ENCODE measurements around the gene SNRPE. TPM values are rescaled to one million over a fixed set of nuclear protein-coding genes. Genes with fewer than 3 reads are reported as not detected.

Gene SNRPE
- total and polyA plus RNA-seq, 4 donors, result 12.9 to 128 (median 36.4) TPM

- Histone ChIP-seq H3K27me3 (ENCODE audit: control insufficient read depth in 4 of 4, insufficient read depth in 4 of 4, low read length in 3 of 4) (no peaks in the 10 kb centered on the region), H3K4me3 (ENCODE audit: low read depth in 1 of 3, low read length in 3 of 3) (no peak overlapping the region), H3K4me1 (ENCODE audit: control insufficient read depth in 4 of 4, insufficient read depth in 4 of 4, low read length in 3 of 4) (peaks cover 0 to 11% (median 3%) of the 10 kb centered on the region in 4 donors), H3K9me3 (ENCODE audit: control insufficient read depth in 4 of 4, low read length in 3 of 4) (no peaks in the 10 kb centered on the region), H3K27ac (ENCODE audit: low read depth in 1 of 2, low read length in 2 of 2) (no peak overlapping the region), H3K9ac (ENCODE audit: low read depth in 1 of 2, low read length in 2 of 2) (no peak overlapping the region), H3K36me3 (ENCODE audit: control insufficient read depth in 4 of 4, insufficient read depth in 3 of 4, low read depth in 1 of 4, low read length in 3 of 4) (peaks cover 6 to 55% (median 35%) of the 10 kb centered on the region in 4 donors)
- no peak for DNase-seq (ENCODE audit: low spot score)
- WGBS, result 98% methylated on average over 4 of the region's 4 CpGs
- TF ChIP-seq FOXA1 (IDR thresholded peaks at IDR 0.05), result no peak
Measured at GRCh38 chr1:203840208-203840808, 21.1 kb upstream of the SNRPE start.

- no peak overlapping the region for H3K9ac ChIP-seq (ENCODE audit: low read depth in 1 of 2, low read length in 2 of 2)
- no peak for TF ChIP-seq REST (IDR thresholded peaks at IDR 0.05)
- no peak for TF ChIP-seq TAF1 (conservative IDR thresholded peaks at IDR 0.05)
- TF ChIP-seq MAX (IDR thresholded peaks at IDR 0.05), result no peak
- TF ChIP-seq SP1 (IDR thresholded peaks at IDR 0.05), result no peak
- TF ChIP-seq CTCF (IDR thresholded peaks at IDR 0.05; ENCODE audit: low read depth, low read length, missing input control), result no peak
- TF ChIP-seq NR2F2 (IDR thresholded peaks at IDR 0.05), result no peak
- TF ChIP-seq FOXA1 (IDR thresholded peaks at IDR 0.05), result no peak
- no peak for TF ChIP-seq ZBTB33 (IDR thresholded peaks at IDR 0.05)
- TF ChIP-seq ATF3 (IDR thresholded peaks at IDR 0.05), result no peak
- TF ChIP-seq RXRA (IDR thresholded peaks at IDR 0.05), result no peak
- WGBS, result 88% methylated on average over 2 of the region's 2 CpGs
Measured at GRCh38 chr1:203842559-203842876, 18.9 kb upstream of the SNRPE start.

More at GRCh38 chr1:203842559-203842876, 18.9 kb upstream of the SNRPE start:
- DNase-seq (ENCODE audit: low spot score), result no peak
- Histone ChIP-seq H3K9me3 (ENCODE audit: control insufficient read depth in 4 of 4, low read length in 3 of 4) (no peaks in the 10 kb centered on the region), H3K36me3 (ENCODE audit: control insufficient read depth in 4 of 4, insufficient read depth in 3 of 4, low read depth in 1 of 4, low read length in 3 of 4) (peaks cover 12 to 55% (median 39%) of the 10 kb centered on the region in 4 donors), H3K27me3 (ENCODE audit: control insufficient read depth in 4 of 4, insufficient read depth in 4 of 4, low read length in 3 of 4) (no peaks in the 10 kb centered on the region), H3K4me1 (ENCODE audit: control insufficient read depth in 4 of 4, insufficient read depth in 4 of 4, low read length in 3 of 4) (peaks cover 0 to under 1% (median 0%) of the 10 kb centered on the region in 4 donors), H3K4me3 (ENCODE audit: low read depth in 1 of 3, low read length in 3 of 3) (no peak overlapping the region), H3K27ac (ENCODE audit: low read depth in 1 of 2, low read length in 2 of 2) (no peak overlapping the region)
